Activated naive CD4-positive, alpha-beta T cell treated with anti-CD3 and anti-CD28 coated beads, Interleukin-2, amount 50 U/mL, for 72 hours (primary cell): ENCODE measurements around the gene JAKMIP2. TPM values are rescaled to one million over a fixed set of nuclear protein-coding genes. Genes with fewer than 3 reads are reported as not detected.

Experiments
- ATAC-seq, 2 donors: fragments of 150-1000 bp; cut with Tn5 transposase; 2 replicates each; pipeline ENCODE4 v1.10.0; 2021; ENCODE audit warnings: mild to moderate bottlenecking in 2 of 2, moderate library complexity in 2 of 2
- DNase-seq, 2 donors: peaks; one replicate each; pipeline ENCODE4 v3.0.0; 2021 to 2022; ENCODE audit warnings: low spot score in 2 of 2
- H3K27ac Mint-ChIP-seq, 2 donors: one replicate each; pipeline ENCODE4 v1.8.0; 2022; ENCODE audit warnings: mild to moderate bottlenecking in 2 of 2, mixed read lengths in 2 of 2
- H3K36me3 Mint-ChIP-seq, 2 donors: one replicate each; pipeline ENCODE4 v1.8.0; 2022; ENCODE audit warnings: mixed read lengths in 2 of 2
- H3K9me3 Mint-ChIP-seq, 2 donors: one replicate each; pipeline ENCODE4 v1.8.0; 2022; ENCODE audit warnings: mixed read lengths in 2 of 2
- total RNA-seq, 2 donors: library from RNA; stranded (reverse); gene quantifications; one replicate each; pipeline ENCODE4 v1.2.3, GENCODE V29; 2022

The JAKMIP2 gene
- total RNA-seq, 2 donors from 2014 or later: 0.30 to 0.60 TPM

DNA sequence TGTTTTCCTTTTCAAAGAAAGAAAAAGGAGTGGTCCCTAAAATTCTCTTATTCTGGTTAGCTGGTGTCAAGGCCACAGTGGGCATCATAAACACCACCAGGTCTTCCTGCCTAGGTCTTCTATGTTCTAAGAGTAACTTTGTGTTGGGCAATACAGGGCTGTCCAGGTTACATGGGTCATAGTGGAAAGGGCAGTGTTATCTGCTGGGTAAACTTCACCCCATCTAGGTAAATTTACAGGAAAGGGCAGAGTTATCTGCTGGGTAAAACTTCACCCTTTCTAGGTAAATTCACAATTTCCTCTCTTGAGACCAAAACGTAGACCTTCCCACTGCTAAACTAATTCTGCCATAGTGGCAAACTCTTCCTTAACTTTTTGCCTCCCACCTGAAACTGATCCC lies 18.9 kb upstream of the JAKMIP2 start:
- Mint-ChIP-seq H3K9me3 (no peaks in the 10 kb centered on the region), H3K36me3 (no peaks in the 10 kb centered on the region), H3K27ac (no peak overlapping the region)
- ATAC-seq (no peak), DNase-seq (no peak)

DNA sequence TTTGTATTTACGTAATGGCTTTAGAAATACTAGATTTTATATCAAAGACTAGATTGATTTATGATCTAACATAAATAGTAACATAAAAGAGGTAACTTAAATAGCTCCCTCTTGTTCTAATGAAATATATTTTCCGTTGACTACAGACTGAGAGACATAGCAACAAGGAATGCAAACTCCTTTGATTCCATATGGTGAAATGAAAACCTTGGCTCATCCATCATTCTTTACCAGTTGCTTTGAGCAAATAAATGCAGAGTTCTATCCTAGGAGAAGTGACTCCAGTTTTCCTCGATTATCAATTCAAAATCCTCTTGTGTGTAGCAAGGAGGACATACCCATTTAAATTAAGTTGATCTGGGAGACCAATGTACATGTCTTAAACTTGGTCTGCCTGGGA lies 18.0 kb upstream of the JAKMIP2 start:
- ATAC-seq (no peak), DNase-seq (no peak)
- Mint-ChIP-seq H3K9me3 (no peaks in the 10 kb centered on the region), H3K36me3 (no peaks in the 10 kb centered on the region), H3K27ac (no peak overlapping the region)

DNA sequence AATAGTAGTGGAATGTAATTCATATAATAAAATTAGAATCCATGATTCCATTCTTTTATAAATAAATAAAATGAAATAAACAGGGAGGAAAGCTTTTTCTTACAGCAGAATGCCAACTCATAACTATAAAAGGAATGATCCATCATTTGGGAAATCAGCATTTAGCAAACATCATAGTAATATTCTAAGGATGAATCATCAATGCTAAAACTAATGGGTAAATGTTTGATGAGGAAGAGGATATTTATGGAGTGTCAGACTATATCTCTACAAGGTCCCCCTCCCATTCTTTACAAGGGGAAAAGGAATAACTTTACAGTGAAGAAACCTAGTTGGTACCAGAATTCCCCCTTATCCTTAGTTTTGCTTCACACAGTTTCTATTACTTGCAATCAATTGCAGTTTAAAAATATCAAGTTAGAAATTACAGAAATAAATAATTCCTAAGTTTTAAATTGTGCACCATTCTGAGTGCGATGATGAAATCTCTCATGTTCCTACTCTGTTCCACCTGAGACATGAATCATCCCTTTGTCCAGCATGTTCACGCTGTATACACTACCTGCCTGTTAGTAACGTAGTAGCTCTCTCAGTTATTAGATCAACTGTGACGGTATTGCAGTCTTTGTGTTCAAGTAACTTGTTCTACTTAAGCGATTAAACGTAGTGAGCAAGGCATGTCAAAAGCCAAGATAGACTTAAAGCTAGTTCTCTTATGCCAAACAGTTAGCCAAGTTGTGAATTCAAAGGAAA lies 14.2 kb upstream of the JAKMIP2 start:
- H3K27ac Mint-ChIP-seq: no peak overlapping the region
- ATAC-seq (no peak), DNase-seq (no peak)
- H3K9me3 Mint-ChIP-seq: no peaks in the 10 kb centered on the region
- no peaks in the 10 kb centered on the region for H3K36me3 Mint-ChIP-seq

DNA sequence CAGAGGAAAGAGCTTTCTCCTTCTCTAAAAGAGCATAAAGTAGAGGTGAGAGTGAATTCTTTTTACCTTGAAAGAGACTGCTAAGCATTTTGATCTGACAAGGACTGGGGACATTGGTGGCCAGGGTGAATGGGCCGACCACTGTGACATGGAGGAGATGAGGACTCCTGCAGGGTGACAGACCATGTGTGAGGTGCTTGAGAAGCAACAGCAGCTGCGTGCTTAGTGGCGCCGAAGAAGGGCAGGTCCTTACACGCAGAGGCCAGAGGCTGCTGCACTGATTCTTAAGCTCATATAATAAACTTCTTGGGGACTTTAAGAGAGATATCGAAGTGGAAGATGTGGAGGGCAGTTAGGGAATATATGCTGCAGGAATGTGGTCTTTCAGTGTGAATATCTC lies 8.7 kb upstream of the JAKMIP2 start:
- DNase-seq (no peak), ATAC-seq (no peak)
- no peak overlapping the region for H3K27ac Mint-ChIP-seq
- no peaks in the 10 kb centered on the region for H3K36me3 Mint-ChIP-seq
- no peaks in the 10 kb centered on the region for H3K9me3 Mint-ChIP-seq

DNA sequence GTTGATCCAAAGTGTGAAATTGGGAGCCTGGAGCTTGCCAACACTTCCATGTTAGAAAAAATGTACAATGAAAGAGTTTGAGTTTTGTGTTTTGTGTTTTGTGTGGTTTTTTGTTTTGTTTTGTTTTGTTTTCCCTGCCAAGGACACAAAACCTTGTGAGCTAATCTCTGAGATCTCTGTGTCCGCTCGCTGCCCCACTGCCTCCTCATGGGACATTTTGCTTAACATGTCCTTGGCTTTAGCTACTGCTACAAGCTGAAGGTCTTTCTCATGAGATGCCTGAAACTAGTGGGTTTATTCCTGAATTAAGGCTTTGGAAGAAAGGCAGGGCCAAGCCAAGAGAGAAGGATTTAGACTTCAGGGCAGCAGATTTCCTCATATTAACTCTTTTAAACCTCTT lies 7.3 kb upstream of the JAKMIP2 start:
- DNase-seq: no peak
- Mint-ChIP-seq H3K9me3 (no peaks in the 10 kb centered on the region), H3K36me3 (no peaks in the 10 kb centered on the region), H3K27ac (no peak overlapping the region)
- ATAC-seq: no peak

DNA sequence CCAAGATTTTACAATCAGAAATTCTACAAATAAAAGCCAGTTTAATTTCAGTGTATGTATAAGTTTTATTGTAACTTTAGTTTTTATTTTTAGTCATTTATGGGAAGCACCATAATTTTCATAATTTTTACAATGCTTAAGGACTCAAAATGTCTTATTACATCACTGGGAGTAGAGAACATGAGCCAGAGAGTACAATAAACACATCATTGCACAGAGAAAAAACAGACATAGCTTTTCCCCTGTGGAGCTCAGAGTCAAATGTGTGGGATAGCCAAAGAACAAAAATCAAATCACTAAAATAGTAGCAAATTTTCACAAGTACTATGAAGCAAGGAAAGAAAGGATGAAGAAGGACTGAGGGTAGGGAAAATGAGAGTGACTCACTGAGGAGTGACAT lies 5.5 kb upstream of the JAKMIP2 start:
- ATAC-seq (no peak), DNase-seq (no peak)
- no peak overlapping the region for H3K27ac Mint-ChIP-seq
- no peaks in the 10 kb centered on the region for H3K36me3 Mint-ChIP-seq
- no peaks in the 10 kb centered on the region for H3K9me3 Mint-ChIP-seq

DNA sequence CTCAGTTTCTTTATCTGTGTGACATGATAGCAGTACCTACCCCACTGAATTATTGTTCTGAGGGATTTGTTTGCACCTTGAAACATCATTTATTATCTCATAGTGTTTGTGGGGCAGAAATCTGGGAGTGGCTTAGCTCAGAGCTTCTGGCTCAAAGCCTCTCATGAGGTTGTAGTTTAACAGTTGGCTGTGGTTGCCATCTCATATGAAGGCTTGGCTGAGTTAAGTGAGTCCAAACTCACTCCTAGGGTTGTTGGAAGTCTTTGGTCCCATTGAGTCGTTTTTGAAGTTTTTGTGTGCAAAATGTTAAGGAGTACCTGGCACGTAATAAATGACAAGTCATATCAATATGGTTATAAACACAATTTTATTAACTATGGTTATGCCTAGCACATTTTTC lies 3.6 kb upstream of the JAKMIP2 start:
- no peaks in the 10 kb centered on the region for H3K9me3 Mint-ChIP-seq
- no peak for ATAC-seq
- H3K27ac Mint-ChIP-seq: no peak overlapping the region
- H3K36me3 Mint-ChIP-seq: no peaks in the 10 kb centered on the region
- no peak for DNase-seq

DNA sequence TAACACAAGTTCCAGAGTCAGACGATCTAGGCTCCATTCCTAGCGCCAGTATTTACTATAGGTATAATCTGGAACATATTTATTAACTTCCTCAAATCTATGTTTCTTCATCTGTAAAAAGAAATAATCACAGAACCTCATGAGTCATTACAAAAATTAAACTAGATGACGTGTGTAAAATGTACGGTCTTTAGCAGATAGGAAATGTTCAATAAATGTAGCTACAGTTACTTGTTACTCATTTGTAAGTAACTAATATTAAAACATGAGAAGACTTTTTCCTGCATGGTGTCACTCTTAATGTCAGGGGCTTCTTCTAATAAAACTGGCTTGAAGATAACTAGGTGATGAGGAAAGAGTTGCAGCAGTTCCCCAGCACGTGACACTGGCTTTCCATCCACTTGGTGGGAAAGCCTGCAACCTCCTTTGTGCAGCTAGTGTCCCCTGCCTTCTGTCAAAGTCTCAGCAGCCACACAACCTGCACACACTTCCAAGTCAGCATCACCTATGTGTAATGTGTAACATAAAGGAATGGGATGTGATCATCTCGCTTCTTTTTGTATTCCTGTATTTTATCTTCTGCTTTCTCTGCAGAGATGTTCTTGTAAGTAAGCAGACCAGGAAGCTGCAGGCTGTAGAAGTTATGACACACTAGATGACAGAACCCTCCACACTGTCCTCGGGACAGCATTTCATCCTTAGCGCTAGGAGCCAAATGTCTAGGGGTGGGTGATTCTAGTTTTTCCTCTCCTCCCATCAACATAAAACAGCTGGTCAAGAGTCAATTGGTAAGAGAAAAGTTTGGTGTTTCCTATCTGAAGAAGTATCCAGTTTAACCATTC lies 1.8 kb upstream of the JAKMIP2 start:
- no peaks in the 10 kb centered on the region for H3K36me3 Mint-ChIP-seq
- ATAC-seq (no peak), DNase-seq (no peak)
- no peaks in the 10 kb centered on the region for H3K9me3 Mint-ChIP-seq
- H3K27ac Mint-ChIP-seq: no peak overlapping the region

DNA sequence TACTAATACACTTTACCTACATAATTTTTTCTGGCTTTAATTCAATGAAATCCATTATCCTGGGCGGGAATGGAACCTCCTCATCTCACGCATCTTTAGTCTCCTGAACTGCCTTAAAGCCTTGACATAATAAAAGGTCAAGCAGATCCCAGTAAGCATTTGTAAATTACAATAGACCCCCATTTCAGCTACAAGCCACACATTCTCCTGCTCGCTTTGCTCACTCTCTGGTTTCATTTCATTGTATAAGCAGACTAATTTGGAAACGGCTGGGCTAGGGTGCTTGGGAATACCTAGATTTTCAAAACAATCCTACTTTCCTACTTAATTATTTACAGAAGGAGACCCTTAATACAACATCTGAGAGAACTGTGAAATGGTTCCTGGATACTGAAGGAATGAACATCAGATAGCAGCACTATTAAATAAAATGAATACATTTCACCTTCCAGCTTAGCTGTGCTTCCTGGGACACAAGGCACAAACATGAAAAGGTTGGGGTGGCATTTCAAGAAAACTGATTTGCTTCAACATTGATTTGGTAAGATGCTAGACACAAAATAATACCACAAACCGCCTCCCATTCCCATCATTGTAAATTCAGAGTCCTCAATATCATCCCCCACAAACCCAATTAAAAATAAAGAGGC lies 1.5 kb downstream of the JAKMIP2 start:
- H3K27ac Mint-ChIP-seq: no peak overlapping the region
- no peak for DNase-seq
- no peak for ATAC-seq
- H3K9me3 Mint-ChIP-seq: peaks cover 0 to 4% of the 10 kb centered on the region in 2 donors
- H3K36me3 Mint-ChIP-seq: no peaks in the 10 kb centered on the region

DNA sequence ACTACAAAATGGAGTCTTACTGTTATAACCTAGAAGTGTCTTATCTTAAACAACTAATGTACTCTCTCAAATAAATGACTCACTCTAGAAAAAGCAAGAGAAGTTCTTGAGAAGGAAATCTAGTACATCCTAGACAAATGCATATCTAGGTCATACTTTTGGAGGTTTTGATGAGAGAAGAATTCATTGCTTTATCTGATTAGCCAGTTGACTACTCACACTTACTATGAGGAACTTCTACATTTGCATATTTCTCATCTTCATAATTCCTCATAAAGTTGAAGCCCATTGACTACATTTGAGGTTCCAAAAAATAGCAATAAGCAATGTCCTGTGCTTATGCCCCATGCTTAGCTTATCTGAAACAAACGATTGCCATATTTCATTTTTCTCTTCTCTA lies 2.8 kb downstream of the JAKMIP2 start:
- Mint-ChIP-seq H3K36me3 (no peaks in the 10 kb centered on the region), H3K27ac (no peak overlapping the region), H3K9me3 (peaks cover 0 to 4% of the 10 kb centered on the region in 2 donors)
- DNase-seq: no peak
- no peak for ATAC-seq

DNA sequence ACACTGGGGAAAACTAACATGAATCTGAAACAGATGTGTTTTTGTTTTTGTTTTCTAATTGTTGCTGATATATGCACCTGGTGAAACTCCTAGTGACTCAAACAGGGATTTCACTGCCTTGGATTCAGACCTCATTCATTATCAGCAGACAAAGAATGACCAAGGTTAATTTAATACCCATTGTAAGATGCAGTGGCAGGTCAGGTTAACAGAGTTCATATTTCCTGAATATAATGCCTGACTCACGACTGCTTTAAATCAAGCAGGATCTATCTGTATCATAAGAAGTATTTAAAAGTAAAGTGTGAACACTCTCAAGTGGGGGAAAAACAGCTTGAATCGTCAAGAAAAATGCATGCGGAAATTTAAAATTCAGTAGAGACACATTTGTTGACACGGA lies 5.5 kb downstream of the JAKMIP2 start:
- DNase-seq (no peak), ATAC-seq (no peak)
- no peaks in the 10 kb centered on the region for H3K36me3 Mint-ChIP-seq
- H3K9me3 Mint-ChIP-seq: peaks cover 0 to 4% of the 10 kb centered on the region in 2 donors
- no peak overlapping the region for H3K27ac Mint-ChIP-seq

DNA sequence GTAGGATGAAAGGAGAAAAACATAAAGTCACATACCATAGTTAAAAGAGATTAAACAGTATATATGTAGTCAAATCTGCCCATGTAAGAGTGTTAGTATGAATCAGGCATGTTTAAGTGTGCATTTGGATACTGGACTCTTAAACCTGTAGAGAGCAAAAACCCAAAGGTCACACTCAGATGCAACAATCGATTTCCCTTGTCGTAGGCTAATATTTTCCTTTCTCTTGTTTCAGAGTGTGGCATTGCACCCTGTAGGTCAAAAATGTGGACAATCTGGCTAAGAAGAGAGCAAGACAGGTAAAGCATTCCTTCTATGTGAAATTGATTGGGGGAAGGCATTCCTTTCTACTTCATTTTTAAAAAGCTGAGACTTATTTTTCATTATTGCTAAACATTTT lies 8.9 kb downstream of the JAKMIP2 start:
- peaks cover 0 to 4% of the 10 kb centered on the region in 2 donors for H3K9me3 Mint-ChIP-seq
- DNase-seq (no peak), ATAC-seq (no peak)
- no peak overlapping the region for H3K27ac Mint-ChIP-seq
- H3K36me3 Mint-ChIP-seq: no peaks in the 10 kb centered on the region

DNA sequence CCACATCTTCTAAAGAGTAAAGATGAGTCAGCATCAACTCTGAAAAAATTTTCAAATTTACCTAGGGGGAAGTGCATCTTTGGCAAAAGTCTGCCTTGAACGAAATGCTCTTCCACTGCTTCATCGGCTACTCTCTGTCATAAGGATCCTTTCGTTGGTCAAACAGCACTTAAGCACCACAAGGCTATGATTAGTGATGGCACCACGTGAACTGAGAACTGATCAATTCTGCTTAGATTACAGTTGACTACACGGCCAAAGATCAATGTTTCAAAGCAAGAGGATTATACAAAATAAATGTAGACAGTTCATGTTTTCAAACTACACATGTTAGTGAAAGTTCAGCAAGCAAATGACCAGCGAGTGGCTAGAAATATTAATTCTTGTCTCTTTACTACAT lies 9.4 kb downstream of the JAKMIP2 start:
- ATAC-seq (no peak), DNase-seq (no peak)
- Mint-ChIP-seq H3K27ac (no peak overlapping the region), H3K9me3 (peaks cover 0 to 4% of the 10 kb centered on the region in 2 donors), H3K36me3 (no peaks in the 10 kb centered on the region)

DNA sequence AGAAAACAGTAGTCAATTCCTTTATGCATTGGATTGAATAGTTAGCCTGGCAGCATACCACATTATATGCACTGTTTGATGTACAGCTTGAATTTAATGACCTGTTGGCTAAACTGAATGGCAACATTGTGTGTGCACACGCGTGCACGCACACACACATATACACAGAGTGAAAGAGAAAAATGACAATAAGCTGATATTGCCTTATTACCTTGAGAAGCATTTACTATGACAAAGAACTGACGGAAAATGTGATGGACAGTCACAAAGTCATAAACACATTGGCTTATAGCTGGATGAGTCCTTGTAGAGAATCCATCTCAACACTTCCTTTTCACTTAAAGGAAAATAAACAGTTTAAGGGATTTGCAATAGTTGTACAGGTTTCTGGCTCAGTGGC lies 15.5 kb downstream of the JAKMIP2 start:
- peaks cover 0 to 4% of the 10 kb centered on the region in 2 donors for H3K9me3 Mint-ChIP-seq
- DNase-seq (no peak), ATAC-seq (no peak)
- H3K36me3 Mint-ChIP-seq: no peaks in the 10 kb centered on the region
- no peak overlapping the region for H3K27ac Mint-ChIP-seq

DNA sequence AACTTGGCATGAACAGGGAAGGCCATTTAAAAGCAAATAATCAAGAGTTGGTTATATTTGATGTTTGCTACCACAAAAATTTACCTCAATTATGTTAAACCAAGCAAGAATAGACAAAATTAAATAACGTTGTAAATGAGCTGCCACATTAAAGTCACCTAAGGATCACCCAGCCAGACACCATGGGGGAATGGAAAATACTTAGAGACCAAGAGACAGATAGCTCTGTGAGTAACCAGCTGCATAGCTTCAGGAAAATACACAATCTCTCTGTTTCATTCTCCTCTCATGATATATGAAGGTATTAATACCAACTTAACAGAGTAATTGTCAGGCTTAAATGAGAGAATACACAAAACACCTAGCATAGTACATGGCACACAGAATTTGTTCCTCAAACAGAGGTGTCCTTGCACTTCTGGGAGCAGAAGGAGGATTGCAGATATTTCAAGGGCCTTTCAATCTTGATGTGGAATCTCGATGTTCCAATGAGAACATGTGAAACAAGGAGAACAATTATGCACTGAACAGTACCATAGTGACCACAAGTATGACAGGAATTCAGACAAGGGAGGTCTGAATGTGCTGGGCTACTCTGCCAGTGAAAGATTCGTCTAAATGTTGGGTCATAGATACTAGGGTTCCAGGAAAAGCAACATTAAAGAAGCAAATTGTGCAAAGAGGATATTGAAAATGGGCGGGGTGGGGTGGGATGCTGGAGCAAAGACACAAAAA lies 18.6 kb downstream of the JAKMIP2 start:
- Mint-ChIP-seq H3K36me3 (no peaks in the 10 kb centered on the region), H3K9me3 (peaks cover 0 to 4% of the 10 kb centered on the region in 2 donors), H3K27ac (no peak overlapping the region)
- ATAC-seq (no peak), DNase-seq (no peak)

DNA sequence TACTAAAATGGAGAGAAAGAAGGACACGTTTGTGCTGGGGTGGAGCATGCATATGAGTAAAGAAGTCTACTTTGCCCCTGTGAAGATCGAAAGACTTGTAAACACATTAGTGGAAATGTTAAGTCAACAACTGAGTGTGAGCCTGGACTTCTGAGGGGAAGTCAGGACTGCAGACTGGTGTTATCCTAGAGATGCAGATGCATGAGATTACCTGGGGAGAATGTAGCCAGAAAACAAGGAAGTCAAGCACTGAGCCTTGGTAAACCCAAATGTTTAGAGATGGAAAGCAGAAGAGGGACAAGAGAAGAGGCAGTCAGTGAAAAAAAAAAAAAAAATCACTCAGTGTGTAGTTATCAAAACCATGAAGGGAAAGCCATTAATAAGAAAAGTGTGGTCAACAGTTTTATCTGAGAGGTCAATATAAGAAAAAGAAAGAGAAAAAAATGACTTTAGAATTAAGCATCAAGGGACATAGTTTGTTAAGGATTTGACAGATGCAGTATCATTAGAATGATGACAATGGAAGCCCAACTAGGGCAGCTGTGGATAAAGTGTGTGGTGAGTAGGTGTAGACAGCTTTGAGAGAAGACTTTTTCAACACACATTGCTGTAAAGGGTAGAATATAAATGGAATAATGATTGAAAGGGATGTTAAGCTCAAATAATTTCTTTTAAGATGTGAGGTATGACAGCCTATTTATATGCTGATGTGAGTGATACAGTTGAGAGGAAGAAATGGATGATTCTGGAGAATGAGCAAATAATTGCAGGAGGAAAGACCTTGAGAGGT lies 22.2 kb downstream of the JAKMIP2 start:
- Mint-ChIP-seq H3K27ac (no peak overlapping the region), H3K36me3 (no peaks in the 10 kb centered on the region), H3K9me3 (peaks cover 0 to 4% of the 10 kb centered on the region in 2 donors)
- ATAC-seq (no peak), DNase-seq (no peak)
